ENCODE measurements around the gene ERICH4.
"Not testable (repeated sequence)": the region's sequence is repeated elsewhere in the genome, so short reads cannot be mapped to it uniquely, and the experiment has no call there.

Gene ERICH4

GRCh38 chr19:41456342-41456918, 13.5 kb downstream of the ERICH4 start:
- ATAC-seq (replicated peaks) (no peak), DNase-seq (no peak)
- Mint-ChIP-seq H3K9me3 (no peaks in the 10 kb centered on the region), H3K36me3 (no peaks in the 10 kb centered on the region), H3K27ac (no peak overlapping the region), H3K4me3 (no peak overlapping the region), H3K27me3 (peaks cover 13 to 24% of the 10 kb centered on the region in 2 donors), H3K4me1 (peaks cover 10 to 26% of the 10 kb centered on the region in 2 donors)

- H3K36me3 Mint-ChIP-seq, result no peaks in the 10 kb centered on the region
- peaks cover 12 to 30% of the 10 kb centered on the region in 2 donors for H3K4me1 Mint-ChIP-seq
- H3K4me3 Mint-ChIP-seq, result no peak overlapping the region
- DNase-seq (no peak), ATAC-seq (replicated peaks) (peak; percentile 92 to 97)
- H3K27ac Mint-ChIP-seq, result no peak overlapping the region
- peaks cover 13 to 24% of the 10 kb centered on the region in 2 donors for H3K27me3 Mint-ChIP-seq
- H3K9me3 Mint-ChIP-seq, result no peaks in the 10 kb centered on the region
Observed at GRCh38 chr19:41457241-41457640, 14.3 kb downstream of the ERICH4 start.

GRCh38 chr19:41462497-41462896, 19.5 kb downstream of the ERICH4 start:
- no peak for ATAC-seq (replicated peaks)

DNA sequence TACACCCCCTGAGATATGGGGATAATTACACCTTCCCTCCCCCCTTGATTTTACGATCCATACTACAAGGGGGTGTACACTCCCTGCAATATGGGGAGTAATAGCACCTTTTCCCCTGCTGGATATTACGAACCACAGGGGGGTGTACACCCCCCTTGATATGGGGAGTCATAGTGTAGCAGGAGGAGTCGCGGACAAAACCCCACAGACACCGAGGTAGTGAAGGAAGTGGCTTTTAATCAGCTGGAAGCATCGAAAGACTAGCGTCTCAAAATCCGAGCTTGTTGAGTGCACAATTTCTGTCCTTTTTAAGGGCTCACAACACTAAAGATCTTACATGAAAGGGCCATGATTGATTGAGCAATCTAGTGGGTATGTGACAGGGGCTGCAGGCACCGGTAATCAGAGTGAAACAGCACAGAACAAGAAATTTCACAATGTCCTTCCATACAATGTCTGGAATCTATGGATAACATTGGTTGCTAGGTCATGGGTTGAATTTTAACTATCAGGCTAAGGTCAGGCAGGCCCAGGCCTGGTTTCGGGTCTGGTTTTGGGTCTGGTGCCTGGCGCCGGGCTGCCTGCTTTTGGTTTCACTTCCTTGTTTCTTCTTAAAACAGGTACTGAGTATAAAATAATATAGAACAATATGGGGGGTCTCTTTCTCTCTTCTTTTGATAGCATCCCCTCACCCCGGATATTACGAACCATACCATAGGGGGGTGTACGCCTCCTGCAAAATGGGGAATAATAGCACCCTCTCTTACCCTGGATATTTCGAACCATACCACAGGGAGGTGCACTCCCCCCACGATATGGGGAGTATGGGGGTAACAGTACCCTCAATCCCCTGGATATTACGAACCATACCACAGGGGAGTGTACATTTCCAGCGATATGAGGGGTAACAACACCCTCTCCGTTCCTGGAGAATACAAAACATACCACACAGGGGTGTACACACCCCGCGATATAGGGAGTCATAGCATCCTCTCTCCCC, 20.6 kb downstream of the ERICH4 start:
- H3K36me3 Mint-ChIP-seq, H3K9me3 Mint-ChIP-seq: not testable (repeated sequence)
- DNase-seq (peak; percentile 60), ATAC-seq (replicated peaks) (peak; percentile 73 to 74)
- peak overlapping the region; percentile 88 for H3K27ac Mint-ChIP-seq
- peaks cover 21 to 28% of the 10 kb centered on the region in 2 donors for H3K4me1 Mint-ChIP-seq
- H3K4me3 Mint-ChIP-seq, result peak overlapping the region; percentile 36 to 58
- peaks cover 6 to 11% of the 10 kb centered on the region in 2 donors for H3K27me3 Mint-ChIP-seq

More at GRCh38 chr19:41462497-41462896, 19.5 kb downstream of the ERICH4 start:
- H3K27ac Mint-ChIP-seq, result no peak overlapping the region
- no peak for DNase-seq
- H3K4me1 Mint-ChIP-seq, result peaks cover 21 to 33% of the 10 kb centered on the region in 2 donors
- no peak overlapping the region for H3K4me3 Mint-ChIP-seq
- H3K9me3 Mint-ChIP-seq, result no peaks in the 10 kb centered on the region
- H3K27me3 Mint-ChIP-seq, result peaks cover 9 to 12% of the 10 kb centered on the region in 2 donors
- no peaks in the 10 kb centered on the region for H3K36me3 Mint-ChIP-seq

DNA sequence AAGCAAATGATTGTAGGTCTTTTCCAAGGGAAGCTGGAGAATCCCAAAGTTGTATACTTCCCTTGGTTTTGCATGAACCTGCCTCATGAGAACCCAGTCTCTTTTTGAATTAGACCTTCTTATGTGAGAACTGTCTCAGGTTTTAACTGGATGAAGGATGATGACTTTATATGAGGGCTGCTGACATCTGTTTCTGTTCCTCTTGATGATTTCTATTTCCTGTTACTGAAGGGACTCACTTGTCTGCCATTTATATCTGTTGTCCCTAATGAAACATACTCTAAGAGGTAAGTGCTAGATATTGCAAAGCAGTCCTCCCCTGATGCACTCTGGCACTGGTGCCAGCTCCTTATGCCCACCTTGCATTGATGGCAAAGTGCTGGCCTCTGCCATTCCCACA, 33.6 kb downstream of the ERICH4 start:
- DNase-seq (no peak), ATAC-seq (replicated peaks) (peak; percentile 79 to 82)
- H3K27ac Mint-ChIP-seq, result peak overlapping the region; percentile 86
- no peak overlapping the region for H3K4me3 Mint-ChIP-seq
- peaks cover 0 to 2% of the 10 kb centered on the region in 2 donors for H3K9me3 Mint-ChIP-seq
- H3K36me3 Mint-ChIP-seq, result no peaks in the 10 kb centered on the region
- peaks cover 30 to 49% of the 10 kb centered on the region in 2 donors for H3K27me3 Mint-ChIP-seq
- H3K4me1 Mint-ChIP-seq, result peaks cover 8 to 18% of the 10 kb centered on the region in 2 donors

DNA sequence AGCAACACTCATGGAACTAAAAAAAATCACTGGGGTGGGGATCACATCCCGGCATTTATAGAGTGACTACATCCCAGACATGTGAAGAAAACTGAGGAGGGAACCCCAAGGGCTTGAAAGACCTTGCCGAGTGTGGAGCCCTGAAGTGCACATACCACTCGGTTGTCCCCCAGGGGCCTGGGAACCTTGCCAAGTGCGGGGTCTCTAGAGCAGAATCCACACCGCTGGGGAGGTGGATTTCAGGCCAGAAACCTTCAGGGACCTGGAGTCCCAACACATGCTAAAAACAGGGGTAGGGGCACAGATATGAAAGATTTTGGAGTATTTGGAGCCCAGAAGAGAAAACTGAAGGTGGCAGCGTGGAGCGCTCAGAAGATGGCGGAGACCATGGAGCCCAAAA, 35.2 kb downstream of the ERICH4 start:
- Mint-ChIP-seq H3K4me3 (no peak overlapping the region), H3K36me3 (no peaks in the 10 kb centered on the region), H3K27ac (no peak overlapping the region), H3K9me3 (peaks cover 0 to 2% of the 10 kb centered on the region in 2 donors), H3K4me1 (peaks cover 8 to 18% of the 10 kb centered on the region in 2 donors), H3K27me3 (peaks cover 22 to 46% of the 10 kb centered on the region in 2 donors)
- ATAC-seq (replicated peaks) (no peak), DNase-seq (no peak)

GRCh38 chr19:41478875-41479756, 36.2 kb downstream of the ERICH4 start:
- Mint-ChIP-seq H3K27ac (no peak overlapping the region), H3K4me3 (no peak overlapping the region), H3K9me3 (no peaks in the 10 kb centered on the region), H3K27me3 (peaks cover 22 to 47% of the 10 kb centered on the region in 2 donors), H3K36me3 (no peaks in the 10 kb centered on the region), H3K4me1 (peaks cover 8 to 18% of the 10 kb centered on the region in 2 donors)
- DNase-seq (no peak), ATAC-seq (replicated peaks) (no peak)

DNA sequence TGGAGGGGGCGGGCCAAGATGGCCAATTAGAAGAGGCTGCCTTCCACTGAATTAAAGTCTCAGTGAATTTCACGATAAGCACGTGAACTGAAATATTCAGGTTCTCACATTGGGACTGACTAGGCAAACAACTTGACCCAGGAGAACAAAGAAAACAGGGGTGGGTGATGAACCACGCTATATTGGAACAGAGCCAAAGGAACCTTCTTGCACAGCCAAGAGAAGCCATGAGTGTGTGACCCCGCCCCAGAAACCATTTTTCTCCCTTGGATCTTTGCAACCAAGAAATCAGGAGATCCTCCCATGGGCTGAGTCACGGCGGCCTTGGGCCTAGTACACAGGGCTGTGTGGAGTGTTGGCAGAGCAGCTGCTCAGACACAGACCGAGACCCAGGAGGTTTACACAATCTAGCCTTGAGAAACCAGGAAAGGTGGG, 36.8 kb downstream of the ERICH4 start:
- Mint-ChIP-seq H3K4me3 (no peak overlapping the region), H3K27ac (no peak overlapping the region), H3K27me3 (peaks cover 27 to 52% of the 10 kb centered on the region in 2 donors), H3K9me3 (no peaks in the 10 kb centered on the region), H3K36me3 (no peaks in the 10 kb centered on the region), H3K4me1 (peaks cover 8 to 18% of the 10 kb centered on the region in 2 donors)
- no peak for DNase-seq
- no peak for ATAC-seq (replicated peaks)

DNA sequence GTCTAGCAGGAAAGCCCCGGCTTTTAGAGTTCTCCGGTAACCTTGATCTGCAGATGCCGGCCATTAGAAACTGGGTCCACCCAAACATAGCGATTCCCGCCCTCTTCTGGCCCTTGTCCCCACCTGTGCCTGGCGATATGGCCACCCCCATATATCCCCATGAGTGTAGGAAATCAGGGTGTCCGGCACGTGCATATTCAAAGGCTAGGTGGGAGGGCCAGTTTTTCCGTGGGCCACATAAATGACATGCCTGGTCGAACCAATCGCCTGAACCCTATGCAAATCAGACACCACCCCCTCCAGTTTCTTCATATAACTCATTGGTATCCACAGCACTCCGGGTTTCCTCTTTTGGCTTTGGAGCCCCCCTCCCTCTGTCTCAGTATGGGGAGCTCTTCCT, 37.4 kb downstream of the ERICH4 start:
- DNase-seq (no peak), ATAC-seq (replicated peaks) (no peak)
- no peaks in the 10 kb centered on the region for H3K9me3 Mint-ChIP-seq
- H3K4me3 Mint-ChIP-seq, result no peak overlapping the region
- H3K36me3 Mint-ChIP-seq, result no peaks in the 10 kb centered on the region
- no peak overlapping the region for H3K27ac Mint-ChIP-seq
- peaks cover 27 to 56% of the 10 kb centered on the region in 2 donors for H3K27me3 Mint-ChIP-seq
- peaks cover 8 to 18% of the 10 kb centered on the region in 2 donors for H3K4me1 Mint-ChIP-seq

GRCh38 chr19:41484822-41485221, 41.9 kb downstream of the ERICH4 start:
- no peak for DNase-seq
- H3K27me3 Mint-ChIP-seq, result peaks cover 36 to 70% of the 10 kb centered on the region in 2 donors
- no peaks in the 10 kb centered on the region for H3K4me1 Mint-ChIP-seq
- H3K4me3 Mint-ChIP-seq, result no peak overlapping the region
- H3K36me3 Mint-ChIP-seq, result peaks cover 0 to 4% of the 10 kb centered on the region in 2 donors
- ATAC-seq (replicated peaks), result no peak
- no peaks in the 10 kb centered on the region for H3K9me3 Mint-ChIP-seq
- no peak overlapping the region for H3K27ac Mint-ChIP-seq

DNA sequence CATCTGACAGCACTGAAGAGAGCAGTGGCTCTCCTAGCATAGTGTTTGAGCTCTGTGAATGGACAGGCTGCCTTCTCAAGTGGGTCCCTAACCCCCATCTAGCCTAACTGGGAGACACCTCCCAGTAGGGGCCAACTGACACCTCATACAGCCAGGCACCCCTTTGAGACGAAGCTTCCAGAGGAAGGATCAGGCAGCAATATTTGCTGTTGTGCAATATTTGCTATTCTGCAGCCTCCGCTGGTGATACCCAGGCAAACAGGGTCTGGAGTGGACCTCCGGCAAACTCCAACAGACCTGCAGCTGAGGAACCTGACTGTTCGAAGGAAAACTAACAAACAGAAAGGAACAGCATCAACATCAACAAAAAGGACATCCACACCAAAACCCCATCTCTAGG, 44.0 kb downstream of the ERICH4 start:
- not testable (repeated sequence) for H3K4me1 Mint-ChIP-seq; H3K36me3 Mint-ChIP-seq; H3K9me3 Mint-ChIP-seq; ATAC-seq (replicated peaks); DNase-seq; H3K4me3 Mint-ChIP-seq; H3K27ac Mint-ChIP-seq
- peaks cover 33 to 58% of the 10 kb centered on the region in 2 donors for H3K27me3 Mint-ChIP-seq

DNA sequence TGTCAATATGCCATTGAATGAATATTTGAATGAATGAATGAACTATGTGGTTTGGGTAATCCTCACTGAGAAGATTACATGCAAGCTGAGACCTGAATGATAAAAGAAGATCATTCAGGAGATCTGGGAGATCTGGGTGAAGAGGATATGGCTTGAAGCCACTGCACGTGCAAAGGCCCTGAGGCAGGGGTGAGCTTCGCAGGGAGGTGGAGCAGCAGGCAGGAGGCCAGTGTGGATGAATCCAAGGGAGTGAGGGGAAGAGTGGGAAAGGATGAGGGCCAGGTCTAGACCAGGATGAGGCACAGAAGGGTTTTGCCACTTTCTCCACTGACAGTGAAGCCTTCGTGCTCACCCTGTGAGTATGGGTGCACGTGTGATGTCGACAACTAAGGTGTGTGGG, 49.9 kb downstream of the ERICH4 start:
- H3K9me3 Mint-ChIP-seq, result peaks cover 0 to 3% of the 10 kb centered on the region in 2 donors
- H3K4me3 Mint-ChIP-seq, result no peak overlapping the region
- DNase-seq, result no peak
- peaks cover under 1 to 7% of the 10 kb centered on the region in 2 donors for H3K27me3 Mint-ChIP-seq
- no peaks in the 10 kb centered on the region for H3K36me3 Mint-ChIP-seq
- H3K4me1 Mint-ChIP-seq, result peaks cover 4 to 5% of the 10 kb centered on the region in 2 donors
- H3K27ac Mint-ChIP-seq, result no peak overlapping the region
- no peak for ATAC-seq (replicated peaks)
